GM18861 (cell line): ENCODE data around the gene RBPJ.
A peak's percentile ranks its signal among the peaks of the same experiment; 100 is the strongest.
"Not testable (repeated sequence)": the region's sequence is repeated elsewhere in the genome, so short reads cannot be mapped to it uniquely, and the experiment has no call there.

Experiments used
- ATAC-seq: cut with Tn5 transposase; IDR thresholded peaks from one replicate; pipeline ENCODE4 v1.9.1; 2021; ENCODE audit not compliant: unreplicated experiment

The RBPJ gene

GRCh38 chr4:26369132-26369531 is 48.3 kb downstream of the RBPJ start:
- ATAC-seq: no peak

- no peak for ATAC-seq
These were observed 48.8 kb downstream of the RBPJ start for GRCh38 chr4:26369581-26369980.

GRCh38 chr4:26372076-26372475 is 51.3 kb downstream of the RBPJ start:
- ATAC-seq: no peak

GRCh38 chr4:26372525-26373172 is 51.8 kb downstream of the RBPJ start:
- peak; percentile 97 for ATAC-seq

GRCh38 chr4:26375551-26375950 is 54.7 kb downstream of the RBPJ start:
- ATAC-seq: no peak

GRCh38 chr4:26377328-26378311 is 56.8 kb downstream of the RBPJ start:
- ATAC-seq: no peak

GRCh38 chr4:26379837-26380236 is 59.0 kb downstream of the RBPJ start:
- ATAC-seq: no peak

GRCh38 chr4:26380740-26381139 is 59.9 kb downstream of the RBPJ start:
- ATAC-seq: no peak

GRCh38 chr4:26384380-26385057 is 63.7 kb downstream of the RBPJ start:
- ATAC-seq: no peak

GRCh38 chr4:26385690-26386089 is 64.9 kb downstream of the RBPJ start:
- ATAC-seq: no peak

- ATAC-seq: no peak
These were observed 65.6 kb downstream of the RBPJ start for GRCh38 chr4:26386386-26386785.

GRCh38 chr4:26388671-26389070 is 67.9 kb downstream of the RBPJ start:
- ATAC-seq: no peak

GRCh38 chr4:26397086-26397485 is 76.3 kb downstream of the RBPJ start:
- no peak for ATAC-seq

- no peak for ATAC-seq
These were observed 79.3 kb downstream of the RBPJ start for GRCh38 chr4:26400132-26400531.

- not testable (repeated sequence) for ATAC-seq
These were observed 81.2 kb downstream of the RBPJ start for GRCh38 chr4:26402017-26402416.

- ATAC-seq: peak; percentile 67
These were observed 81.6 kb downstream of the RBPJ start for GRCh38 chr4:26402458-26402857.

GRCh38 chr4:26404743-26405206 is 84.0 kb downstream of the RBPJ start:
- no peak for ATAC-seq

- ATAC-seq: no peak
These were observed 85.6 kb downstream of the RBPJ start for GRCh38 chr4:26406346-26406975.

GRCh38 chr4:26407476-26407875 is 86.7 kb downstream of the RBPJ start:
- ATAC-seq: no peak

GRCh38 chr4:26410385-26411293 is 89.8 kb downstream of the RBPJ start:
- ATAC-seq: peak; percentile 80
